GM19468 (cell line): ENCODE data around the gene NALCN.

Source experiments
- ATAC-seq: cut with Tn5 transposase; IDR thresholded peaks from one replicate; pipeline ENCODE4 v1.9.1; 2021; ENCODE audit warnings: mild to moderate bottlenecking, moderate library complexity, moderate number of reproducible peaks; ENCODE audit not compliant: unreplicated experiment; ENCODE audit errors: extremely low read depth

NALCN gene

DNA sequence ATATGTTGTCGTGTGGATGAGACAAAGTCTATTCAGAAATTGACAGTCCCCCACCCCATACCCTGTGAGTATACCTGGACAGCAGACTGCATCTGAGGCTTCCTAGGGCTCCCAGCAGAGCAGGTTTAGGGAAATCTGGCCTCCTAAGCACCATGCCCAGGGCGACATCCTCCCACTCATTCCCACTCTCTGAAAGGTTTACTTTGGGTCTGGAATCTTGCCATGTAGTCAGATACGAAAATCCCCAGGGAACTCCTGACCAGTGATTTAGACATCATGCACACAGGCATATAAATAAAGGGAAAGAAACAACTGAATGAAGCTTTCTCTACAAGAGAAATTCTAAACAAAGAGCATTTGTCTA is 717 bp upstream of the NALCN start:
- ATAC-seq: no peak

DNA sequence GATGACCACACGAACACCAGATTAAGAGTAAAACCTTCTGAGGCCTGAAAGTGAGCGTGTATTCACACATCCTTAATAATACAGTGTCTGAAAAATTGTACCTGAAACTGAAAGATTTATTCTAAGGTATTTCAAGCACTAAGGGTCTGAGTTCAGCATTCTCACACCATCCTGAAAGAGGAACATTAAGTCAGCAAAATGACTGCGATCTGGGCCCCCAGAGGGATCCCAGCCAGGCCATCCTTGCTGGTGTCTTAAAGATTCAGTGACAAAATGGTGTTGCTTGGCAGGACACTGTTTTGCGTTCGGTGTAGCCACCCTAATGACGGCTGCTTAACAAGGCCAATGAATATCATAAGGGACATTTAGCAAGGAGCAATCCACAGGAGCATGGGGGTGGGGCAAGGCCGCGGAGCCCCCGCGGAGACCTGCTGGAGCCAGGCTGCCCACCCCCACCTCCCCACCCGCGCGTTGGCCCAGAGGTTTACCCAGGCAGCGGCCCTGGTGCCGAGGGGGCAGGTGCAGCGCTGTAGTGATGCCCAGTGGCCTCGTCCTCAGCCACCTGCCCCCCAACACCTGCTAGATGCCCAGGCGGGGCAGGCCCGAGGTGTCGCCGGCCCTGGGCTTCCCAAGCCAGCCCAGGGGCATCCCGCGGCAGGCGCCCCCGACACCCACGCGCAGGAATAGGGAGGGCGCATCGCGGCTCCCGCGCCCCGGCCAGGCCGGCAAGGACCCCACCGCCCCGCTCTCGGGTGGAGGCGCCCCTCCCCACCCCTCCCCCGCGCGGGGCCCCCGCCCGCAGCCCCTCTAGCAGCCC is 742 bp downstream of the NALCN start:
- peak; percentile 47 for ATAC-seq

DNA sequence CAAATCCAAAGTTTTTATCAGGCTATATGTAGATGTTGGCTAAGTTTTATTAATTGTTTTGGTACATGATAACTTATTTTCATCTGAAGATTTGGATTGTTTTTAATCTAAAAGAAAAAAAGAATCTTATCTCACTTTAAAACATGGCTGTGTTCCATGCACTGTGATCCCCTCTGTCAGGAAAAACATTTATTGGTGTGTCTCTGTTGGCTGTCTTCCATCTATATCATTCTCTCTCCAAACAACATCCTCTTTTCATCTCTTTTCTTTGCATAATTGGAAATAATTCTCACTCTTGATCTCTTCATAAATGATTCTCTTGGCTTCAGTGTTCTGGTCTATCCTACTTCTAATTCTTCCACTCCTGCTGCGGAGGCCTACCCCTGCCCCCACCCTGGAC is 4.2 kb downstream of the NALCN start:
- ATAC-seq: no peak

DNA sequence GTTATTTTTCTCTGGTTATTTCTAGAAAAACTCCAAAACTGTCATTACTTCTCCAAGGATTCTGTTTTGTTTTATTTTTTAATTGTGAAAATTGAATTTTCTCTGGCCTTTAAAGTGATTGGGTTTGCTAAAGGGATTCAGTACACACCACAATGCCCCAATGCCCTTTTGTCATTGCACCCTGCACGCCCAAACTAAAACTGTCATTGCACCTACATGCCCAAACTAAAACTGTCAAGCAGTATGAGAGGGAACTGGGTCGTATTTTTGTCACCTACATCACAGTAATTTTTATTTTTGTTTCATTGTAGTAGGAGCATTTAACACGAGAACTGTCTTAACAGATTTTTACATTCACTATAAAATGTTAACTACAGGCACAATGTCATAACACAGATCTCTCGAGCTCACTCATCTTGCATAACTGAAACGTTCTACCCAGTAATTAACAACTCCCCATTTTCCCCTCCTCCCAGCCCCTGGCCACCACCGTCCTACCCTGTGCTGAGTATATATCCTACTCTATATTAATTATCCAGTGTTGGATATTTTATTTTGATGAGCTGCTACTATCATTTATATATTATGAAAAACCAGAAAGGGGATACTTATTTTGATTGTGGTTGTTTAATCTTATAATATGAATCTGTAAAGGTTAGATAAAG is 7.2 kb downstream of the NALCN start:
- no peak for ATAC-seq

DNA sequence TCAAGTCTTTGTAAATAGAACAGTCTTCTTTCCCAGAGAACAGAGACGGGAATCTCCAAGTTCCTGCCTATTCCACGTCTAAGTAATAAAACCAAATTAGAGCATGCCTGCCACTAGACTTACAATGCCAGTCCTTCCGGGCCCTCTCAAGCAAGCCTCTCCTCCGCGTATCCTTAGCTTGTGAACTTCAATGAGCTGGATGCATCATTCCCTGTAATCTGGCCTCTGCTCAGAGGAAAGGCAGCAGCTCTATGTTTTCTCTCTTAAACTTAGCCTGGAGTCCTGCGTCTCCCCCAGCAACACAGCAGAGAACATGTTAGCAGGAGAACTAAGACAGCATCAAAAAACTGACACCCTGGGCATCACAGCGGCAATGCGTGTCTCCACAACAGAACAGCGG is 8.2 kb downstream of the NALCN start:
- ATAC-seq: no peak

DNA sequence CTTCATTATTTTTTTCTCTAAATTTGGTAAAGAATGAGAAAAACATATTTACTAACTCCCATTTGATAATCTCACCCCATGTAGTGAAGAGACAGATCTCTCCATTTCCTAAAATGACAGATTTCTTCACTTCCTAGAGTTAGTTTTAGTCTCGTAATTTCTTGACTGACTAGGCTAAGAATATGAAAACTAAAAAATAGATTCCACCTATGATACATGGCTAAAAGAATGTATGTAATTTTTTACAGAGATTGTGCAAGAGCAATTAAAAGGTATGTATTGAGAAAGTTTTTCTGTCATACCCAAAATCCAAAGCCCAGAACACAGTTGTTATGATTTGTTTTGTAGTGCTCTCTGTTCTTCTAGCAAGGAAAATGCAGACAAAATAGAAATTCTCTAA is 9.5 kb downstream of the NALCN start:
- no peak for ATAC-seq

DNA sequence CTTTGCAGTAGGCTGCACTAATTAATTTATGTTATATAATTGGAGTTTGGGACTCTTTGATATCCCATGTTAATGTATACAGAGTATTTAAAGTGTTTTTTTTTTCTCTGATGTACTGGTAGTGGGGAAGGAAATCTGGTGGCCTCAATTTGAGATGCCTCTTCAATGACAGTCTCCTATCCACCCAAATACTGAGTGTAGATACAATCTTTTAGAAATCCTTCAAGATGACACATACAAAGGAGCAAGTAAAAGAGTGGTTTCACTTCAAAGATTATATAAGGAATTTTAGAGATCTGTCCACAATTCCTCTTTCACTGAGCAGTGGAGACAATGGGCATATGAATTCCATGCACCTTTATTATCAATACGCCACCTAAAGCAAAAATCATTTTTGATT is 15.1 kb downstream of the NALCN start:
- ATAC-seq: no peak

DNA sequence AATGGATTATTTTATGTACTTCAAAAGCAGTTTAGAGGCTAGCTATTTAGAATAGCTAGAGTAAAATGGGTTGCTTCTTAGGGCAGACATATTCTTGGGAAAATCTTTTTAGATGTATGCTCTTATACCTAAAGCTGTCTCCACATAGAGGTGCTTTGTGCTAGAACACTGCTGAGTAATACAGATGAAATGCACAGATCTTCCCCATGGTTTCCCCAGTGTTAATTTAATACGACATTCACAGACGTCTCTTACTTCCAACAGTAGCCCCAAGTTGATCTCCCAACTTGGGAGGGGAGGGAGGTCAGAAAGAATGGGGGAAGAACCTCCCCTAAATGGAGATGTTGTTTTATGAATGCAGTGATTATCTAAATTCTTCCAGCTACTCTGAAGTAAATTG is 16.9 kb downstream of the NALCN start:
- no peak for ATAC-seq

DNA sequence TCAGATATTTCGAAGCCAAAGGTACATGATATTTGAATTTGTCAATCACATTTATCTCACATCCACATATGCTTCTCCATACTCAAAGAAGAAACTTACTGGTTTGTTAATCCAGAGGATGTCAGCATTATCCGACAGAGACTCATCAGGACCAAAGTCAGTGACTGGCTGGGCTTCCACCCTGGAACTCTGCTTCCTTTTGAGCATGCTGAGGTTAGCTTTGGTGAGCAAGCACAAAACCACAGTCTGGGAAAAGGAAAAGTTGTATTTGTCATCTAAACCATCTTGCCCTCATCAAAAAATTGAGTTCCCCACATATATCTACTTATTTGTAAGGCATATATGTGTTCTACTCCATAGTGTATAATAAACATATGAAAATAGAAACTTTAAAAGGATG is 17.4 kb downstream of the NALCN start:
- no peak for ATAC-seq

DNA sequence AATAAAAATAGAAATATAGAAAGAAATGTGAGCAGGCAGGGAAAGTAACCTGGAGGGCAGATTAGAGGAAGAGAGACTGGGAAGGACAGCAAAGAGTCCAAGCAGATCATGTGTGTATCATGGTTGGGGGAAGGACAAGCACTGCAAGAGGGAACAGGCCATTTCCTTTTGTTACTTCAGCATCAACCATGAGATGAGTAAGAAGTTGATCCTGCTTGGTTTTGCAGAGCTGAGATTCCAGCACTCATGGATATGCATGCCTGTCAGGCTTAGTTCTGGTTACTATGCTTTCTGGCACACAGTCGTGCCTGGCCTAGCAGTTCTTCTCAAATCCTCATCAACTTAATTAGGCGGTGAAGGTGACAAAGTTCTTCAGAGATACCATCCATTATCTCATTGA is 18.1 kb downstream of the NALCN start:
- ATAC-seq: no peak

DNA sequence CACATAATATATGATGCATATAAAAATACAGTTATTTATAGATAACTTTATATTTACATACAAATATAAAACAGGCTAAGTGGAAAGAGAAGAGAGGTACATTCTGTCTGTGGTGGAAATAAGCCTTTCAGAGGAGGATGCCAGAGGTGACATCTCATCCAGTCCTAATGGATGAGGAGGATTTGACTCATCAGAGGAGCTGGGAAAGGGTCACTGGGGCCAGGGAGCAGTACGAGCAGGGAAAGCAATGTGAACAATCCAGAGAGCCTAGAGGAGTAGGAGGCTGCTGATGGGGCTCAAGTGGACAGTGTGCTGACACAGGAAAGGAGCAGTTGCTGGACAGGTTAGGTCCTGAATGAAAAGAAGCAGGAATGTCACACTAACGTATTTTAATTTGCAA is 18.6 kb downstream of the NALCN start:
- ATAC-seq: no peak

DNA sequence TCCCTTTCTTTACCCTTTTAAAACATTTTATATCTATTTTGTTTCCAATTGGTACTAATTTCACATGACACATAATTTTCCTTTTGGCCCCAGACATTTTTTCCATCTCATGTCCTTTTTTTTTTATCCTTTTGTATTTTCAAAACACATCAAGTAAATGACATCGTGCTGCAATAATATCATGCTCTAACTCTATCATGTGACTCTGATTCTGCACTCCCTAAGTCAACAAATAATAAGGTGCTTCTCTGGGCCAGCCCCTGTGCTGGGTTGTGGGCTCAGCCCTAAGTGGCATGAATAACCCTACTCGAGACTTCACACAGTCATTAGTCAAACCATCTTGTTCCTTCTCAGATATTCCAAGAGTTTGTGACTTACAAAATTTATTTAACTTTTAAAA is 21.7 kb downstream of the NALCN start:
- no peak for ATAC-seq

DNA sequence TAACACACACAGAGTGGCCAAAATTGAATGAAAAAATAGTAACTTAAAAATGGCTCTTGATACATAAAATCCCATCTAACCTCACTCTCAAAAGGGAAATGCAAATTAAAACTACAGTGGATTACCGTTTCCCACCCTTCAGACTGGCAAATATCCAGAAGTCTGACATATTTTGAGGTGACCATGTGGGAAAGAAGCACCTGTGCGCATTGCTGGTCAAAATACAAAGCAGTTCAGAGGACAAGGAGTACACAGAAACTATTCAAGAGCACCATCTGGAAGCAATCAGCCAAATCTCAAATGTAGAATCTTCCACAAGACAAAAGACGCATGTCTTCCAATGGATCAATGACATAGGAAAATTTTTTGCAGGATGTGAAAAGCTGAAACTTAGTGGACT is 23.2 kb downstream of the NALCN start:
- ATAC-seq: no peak

DNA sequence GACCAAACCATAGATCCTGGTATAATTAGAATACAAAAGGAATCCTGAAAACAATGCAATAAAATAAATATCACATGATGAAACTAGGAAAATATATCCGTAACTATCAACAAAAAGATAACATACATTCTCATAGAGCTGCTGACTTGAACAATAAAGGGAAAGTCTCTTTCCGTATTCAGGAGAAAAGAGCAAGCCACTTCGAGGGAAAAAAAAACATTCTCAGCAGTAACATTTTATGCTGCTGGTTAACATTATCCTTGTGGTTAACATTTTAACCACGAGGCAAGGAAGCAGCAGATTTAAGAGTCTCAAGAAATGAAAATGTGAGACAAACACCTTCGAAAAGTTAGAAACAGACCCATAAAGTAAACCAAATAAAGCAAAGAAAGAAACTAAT is 25.8 kb downstream of the NALCN start:
- no peak for ATAC-seq

DNA sequence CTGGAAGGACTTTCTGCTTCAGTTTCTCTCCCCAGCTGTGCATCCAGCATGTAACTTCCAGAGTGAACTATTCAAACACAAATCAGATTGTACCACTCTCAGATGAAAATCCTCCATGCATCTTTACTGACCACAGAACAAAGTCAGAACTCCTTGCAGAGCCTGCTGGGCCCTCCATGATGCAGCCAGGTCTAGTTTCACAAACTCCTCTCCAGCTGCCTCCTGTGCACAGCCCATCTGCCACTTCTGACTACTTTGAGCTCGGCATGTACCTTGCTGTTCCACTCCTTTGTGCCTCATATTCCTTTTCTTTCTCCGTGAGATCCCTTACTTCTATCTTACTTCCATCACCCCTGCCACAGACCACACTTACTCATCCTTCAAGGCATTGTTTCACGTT is 31.4 kb downstream of the NALCN start:
- ATAC-seq: no peak

DNA sequence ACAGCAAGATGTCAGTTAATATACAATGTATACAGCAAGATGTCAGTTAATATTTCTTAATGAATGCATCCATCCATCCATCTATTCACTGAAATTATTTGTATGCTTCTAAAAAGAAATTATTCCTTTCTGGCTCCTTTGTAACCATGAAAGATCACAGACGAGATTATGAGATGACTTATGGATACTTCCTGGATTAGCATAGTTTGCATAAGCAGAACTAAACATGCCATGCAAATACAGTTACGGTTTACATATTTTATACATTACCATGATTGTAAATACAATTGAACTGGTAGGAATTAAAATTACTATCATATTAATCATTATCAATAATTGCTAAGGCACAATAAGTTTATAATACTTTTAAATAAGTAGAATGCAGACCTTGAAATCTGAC is 32.7 kb downstream of the NALCN start:
- no peak for ATAC-seq

DNA sequence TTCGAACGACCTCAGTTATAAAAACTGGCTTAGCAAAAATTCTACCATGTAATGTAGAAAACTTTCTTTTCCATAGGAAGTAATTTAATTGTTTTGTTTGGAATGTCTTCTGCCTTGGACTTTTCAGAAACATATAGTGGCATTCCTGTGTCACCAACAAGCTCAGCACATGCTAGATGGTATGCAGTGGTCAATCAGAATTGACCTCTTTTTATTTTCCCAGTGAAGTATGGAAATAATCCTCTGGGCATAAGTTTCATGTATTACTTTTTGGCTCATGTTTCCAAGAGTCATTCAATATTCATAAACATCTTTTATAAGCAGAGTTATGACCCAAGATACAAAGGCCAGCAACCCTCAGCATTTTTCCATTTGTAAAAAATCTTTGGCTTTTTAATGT is 33.6 kb downstream of the NALCN start:
- ATAC-seq: no peak

DNA sequence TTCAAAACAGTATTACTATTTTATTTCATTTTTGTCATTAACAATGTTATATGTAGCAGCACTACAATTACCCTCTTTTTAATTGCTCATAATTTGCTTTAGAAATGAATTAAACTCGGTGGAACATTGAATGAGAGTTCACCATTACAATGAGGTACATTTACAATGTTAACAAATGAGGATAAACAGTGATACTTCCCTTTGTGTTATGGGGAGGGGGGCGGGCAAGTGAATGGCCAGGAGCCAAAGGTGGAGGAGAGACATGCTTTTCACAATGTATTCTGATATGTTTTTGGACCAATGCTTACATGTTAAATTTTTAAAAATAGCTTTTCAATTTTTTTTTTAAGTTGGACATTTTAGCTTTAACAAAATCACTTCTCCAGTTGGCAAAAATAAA is 34.2 kb downstream of the NALCN start:
- ATAC-seq: no peak

DNA sequence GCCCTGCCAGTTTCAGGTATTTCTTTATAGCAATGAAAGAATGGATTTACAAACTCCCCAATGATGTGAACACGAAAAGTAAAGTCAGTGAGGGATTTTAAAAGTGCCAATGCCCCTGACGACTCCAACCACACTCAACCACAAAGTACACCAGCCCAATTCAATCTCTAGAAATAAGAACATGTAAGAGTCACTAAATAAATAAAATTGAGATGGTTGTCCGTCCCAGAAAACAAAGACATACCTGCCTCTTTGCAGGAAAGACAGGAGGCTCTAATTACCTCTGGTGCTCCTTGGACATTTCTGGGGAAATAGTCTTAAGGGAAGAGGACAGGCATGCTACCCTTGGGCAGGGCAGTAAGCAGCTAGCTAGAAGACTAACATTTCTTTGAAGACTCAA is 55.8 kb downstream of the NALCN start:
- ATAC-seq: no peak

DNA sequence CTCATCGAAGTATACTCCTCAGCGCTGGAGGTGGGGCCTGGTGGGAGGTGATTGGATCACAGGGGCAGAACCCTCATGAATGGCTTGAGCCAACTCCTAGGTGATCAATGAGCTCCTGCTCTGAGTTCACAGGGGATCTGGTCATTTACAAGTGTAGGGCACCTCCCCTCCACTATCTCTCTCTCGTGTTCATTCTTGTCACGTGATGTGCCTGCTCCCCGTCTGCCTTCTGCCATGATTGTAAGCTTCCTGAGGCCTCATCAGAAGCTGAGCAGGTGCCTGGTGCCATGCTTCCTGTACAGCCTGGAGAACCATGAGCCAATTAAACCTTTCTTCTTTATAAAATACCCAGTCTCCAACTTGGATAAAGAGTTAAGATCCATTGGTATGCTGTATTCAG is 61.4 kb downstream of the NALCN start:
- ATAC-seq: no peak

DNA sequence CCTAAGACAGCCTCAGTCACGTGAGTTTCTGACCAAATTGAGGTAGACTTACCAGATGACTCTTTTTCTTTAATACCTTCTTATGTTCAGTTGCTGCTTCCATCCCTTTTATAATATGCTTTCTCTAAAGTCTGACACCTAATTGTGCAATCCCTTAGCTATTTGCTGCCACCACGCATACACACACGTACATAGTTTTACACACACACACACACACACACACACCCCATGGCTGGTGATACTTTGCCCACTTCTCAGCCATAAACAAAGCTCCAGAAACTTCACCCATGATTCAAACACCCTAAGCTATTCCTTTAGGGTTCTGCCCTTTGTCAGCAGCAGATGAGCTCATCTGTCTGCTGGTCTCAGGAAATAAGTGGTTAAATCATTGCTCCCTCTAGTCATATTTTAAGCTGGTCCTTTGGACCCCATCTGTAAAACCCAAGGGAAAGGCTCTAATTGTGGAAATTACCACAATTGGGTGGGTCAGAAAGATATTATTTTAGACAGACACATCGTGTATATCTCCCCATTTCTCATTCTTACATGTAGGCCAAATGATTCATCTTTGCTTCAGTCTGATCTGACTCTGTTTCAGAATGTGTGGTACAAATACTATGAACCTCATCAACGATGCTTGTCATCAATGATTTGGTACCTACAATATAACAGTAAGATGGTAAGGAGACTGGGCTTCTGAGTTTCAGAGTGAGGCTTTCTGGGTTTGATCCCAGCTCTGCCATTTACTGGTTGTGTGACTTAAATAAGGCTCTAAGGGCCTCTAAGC is 69.2 kb downstream of the NALCN start:
- no peak for ATAC-seq
